SKM-1 treated with dmso at 0.1 percent for 144 hours (cell line): ENCODE results near the gene TLR1.
"Not testable (repeated sequence)": the region's sequence is repeated elsewhere in the genome, so short reads cannot be mapped to it uniquely, and the experiment has no call there.

Experiments used
- DNase-seq: peaks from one replicate; lab custom pipeline; 2025; ENCODE audit not compliant: unreplicated experiment; lab: John Stamatoyannopoulos, UW

TLR1 gene

DNA sequence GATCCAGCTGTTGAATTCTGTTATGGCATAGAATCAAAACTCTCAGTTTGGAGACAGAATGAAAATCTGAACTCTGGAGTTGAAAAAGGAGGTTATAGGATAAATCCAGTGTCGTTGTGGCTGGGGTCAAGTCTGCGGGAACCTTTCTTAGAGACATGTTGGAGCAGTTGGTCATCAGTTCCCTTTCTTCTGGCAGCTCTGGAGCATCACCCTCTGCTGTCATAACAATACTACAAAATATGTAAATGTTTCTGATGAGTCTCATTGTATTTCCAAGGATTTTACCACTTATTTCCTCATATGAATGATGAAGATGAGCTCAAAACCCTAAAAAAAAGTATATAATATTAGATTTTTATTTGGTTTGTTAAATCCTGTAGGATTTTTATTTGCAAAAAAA lies 29.3 kb downstream of the TLR1 start:
- no peak for DNase-seq

DNA sequence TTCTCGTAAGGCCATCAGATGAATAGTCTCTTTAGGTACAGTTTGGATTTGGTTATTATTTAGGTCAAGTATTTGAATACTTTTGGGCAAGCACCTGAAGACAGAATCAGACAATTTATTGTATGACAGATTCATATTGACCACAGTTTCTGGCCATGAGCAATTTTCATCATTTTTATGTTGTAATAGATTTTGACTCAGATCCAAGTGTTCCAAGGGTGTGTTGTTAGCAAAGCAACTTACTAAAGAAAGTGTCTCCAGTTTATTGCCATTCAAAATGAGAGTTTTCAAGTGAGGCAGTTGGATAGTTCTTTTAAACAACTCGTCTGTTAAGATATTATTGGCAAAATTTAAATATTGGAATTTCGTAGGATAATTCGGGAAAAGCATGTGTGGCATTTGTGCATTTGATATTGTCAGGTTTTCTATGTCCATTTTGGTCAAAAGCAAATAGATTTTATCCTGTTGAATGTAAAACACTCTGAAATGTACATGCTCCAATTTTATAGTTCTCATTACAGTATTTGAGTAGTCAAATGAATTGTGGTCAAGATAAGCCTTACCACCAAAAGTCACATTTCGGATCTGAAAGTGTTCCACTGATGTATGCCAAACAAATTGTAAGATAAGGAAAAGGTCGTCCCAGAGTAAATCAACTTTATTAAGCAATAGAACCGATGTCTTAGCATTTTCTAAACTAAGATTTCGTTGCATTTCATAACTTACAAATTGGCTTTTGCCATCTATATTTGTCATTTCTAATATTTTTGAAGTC lies 30.2 kb downstream of the TLR1 start:
- no peak for DNase-seq

DNA sequence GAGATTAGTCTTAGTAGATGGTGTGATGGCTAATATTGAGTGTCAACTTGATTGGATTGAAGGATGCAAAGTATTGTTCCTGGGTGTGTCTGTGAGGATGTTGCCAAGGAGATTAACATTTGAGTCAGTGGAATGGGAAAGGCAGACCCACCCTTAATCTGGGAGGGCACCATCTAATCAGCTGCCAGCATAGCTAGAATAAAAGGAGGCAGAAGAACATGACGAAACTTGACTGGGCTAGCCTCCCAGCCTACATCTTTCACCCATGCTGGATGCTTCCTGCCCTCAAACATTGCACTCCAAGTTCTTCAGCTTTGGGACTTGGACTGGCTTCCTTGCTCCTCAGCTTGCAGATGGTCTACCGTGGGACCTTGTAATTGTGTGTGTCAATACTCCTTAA lies 34.3 kb downstream of the TLR1 start:
- not testable (repeated sequence) for DNase-seq

DNA sequence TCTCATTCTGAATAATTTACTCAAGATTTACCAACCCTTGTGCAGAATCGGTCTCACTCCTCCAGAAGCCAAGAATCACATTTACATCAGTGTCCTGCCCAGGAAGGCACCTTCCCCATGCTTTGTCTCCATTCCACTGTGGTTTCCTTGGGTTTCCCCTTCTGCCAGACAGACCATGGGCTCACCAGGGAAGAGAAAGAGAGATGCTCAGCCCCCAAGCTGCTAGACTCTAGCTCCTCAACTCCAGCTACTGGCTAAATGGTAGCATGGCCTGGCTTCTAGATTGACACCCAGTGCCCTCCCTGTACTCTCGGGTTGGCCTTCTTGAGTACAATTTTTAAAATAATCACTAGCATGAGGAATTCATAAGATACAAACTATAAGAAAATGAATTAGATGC lies 34.7 kb downstream of the TLR1 start:
- DNase-seq = no peak

DNA sequence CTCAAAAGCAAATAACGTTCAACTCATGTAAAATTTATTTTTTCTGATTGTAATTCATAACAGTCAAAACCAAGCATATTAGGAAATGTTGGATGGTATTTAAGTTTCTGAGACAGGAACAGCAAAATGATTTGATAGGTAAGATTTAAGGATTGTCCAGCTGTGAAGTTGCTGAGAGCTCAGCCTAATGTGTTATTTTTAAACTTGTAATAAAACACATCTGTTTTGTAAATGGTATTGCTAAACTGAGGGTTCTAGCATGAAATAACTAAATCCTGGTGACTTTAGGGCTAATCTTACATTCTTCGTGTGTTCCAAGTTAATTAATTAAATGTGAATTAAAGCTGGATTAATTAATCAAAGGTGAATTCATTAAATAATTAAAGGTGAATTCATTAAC lies 35.1 kb downstream of the TLR1 start:
- DNase-seq = no peak

DNA sequence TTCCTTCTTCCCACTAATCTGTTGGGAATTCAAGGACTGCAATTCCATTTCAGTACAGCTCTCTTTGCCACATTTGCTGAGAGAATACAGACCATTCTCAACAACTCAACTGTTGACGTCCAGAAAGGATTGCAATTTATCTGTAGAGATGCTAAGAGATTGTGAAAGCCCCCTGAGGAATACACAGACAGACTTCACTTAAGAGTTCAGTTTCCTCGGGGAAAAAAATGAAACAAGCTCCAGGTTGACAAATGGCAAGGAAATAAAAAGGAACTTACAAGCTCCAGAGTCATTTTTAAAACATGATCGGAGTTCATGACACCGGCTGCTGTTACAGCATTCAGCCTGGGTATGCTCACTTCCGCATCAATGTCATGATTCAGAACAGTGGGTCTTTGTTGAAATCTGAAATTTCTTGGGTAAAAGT lies 35.6 kb downstream of the TLR1 start:
- no peak for DNase-seq

DNA sequence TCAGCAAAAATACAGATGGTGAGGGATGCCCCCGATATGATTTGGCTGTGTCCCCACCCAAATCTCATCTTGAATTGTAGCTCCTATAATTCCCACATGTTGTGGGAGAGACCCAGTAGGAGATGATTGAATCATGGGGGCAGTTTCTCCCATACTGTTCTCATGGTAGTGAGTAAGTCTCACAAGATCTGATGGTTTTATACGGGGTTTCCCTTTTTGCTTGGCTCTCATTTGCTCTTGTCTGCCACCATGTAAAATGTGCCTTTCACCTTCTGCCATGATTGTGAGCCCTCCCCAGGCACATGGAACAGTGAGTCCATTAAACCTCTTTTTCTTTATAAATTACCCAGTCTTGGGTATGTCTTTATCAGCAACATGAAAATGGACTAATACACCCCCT lies 37.7 kb downstream of the TLR1 start:
- not testable (repeated sequence) for DNase-seq

DNA sequence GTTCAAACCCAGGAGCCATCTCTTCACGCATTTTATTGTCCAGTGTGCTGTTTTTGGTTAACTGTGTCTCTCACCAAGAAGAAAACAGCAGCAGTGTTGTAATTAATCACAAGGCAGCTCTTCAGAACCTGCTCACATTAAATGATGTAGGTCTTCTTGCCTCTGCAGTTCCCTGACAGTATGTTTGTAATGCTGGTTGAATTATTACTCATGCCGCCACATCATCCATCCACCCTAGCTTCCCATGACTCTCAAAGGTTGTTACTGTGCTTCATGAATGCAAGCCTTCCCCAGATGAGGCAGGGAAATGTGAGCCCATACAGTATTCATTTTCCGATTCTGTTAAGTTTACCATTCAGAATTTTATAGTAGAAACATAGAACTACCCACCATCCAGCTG lies 39.2 kb downstream of the TLR1 start:
- DNase-seq = no peak

DNA sequence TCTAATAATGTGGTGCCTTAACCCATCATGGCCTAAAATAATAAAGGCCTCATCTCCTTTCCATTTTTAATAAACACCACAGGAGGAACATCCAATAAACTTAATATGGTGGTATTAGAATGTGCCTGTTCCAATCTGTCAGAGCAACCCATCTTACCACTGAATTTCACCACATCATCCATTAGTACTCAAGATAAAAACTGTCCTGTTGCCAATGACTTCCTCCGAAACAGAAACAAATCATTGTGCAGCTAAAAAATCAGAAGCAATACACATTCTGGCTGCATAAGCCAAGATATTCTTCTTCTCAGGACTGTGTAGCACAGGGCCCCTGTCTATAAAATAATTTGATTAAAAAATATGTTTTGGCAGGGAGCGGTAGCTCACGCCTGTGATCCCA lies 40.3 kb downstream of the TLR1 start:
- DNase-seq = no peak

DNA sequence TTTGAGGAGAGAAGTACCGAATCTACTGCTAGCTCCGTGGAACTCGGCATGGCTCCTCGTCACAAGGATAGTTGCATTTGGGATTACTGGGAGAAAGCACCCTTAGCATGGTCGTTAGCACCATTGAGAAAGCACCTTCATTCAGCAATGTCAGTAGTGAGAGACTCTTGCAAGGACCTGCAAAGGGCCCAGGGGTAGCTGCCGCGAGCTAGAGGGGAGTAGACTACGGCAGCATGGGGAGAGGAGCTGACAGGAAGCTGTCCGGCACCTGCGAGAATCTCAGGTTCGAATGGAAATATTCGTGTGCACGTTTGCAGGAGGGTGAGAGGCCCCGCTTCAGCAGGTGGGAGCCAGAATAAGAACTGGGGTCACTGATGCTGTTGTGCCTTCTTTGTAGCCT lies 42.0 kb downstream of the TLR1 start:
- DNase-seq = no peak

DNA sequence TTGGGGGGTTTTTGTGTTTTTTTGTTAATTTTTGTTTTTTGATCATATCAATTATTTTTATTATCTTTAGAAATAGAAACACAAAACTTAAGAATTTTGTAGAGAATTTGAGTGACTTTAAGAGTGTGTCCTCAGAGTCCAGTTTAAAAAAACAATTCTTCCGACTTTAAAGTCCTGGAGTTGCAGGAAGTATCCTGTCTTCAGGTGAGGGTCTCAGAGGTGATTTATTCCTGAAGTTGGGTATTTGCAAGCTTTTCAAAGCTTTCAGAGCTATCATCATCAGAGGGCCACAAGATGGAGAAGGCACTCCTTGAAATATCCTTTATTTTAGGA lies 44.8 kb downstream of the TLR1 start:
- no peak for DNase-seq

DNA sequence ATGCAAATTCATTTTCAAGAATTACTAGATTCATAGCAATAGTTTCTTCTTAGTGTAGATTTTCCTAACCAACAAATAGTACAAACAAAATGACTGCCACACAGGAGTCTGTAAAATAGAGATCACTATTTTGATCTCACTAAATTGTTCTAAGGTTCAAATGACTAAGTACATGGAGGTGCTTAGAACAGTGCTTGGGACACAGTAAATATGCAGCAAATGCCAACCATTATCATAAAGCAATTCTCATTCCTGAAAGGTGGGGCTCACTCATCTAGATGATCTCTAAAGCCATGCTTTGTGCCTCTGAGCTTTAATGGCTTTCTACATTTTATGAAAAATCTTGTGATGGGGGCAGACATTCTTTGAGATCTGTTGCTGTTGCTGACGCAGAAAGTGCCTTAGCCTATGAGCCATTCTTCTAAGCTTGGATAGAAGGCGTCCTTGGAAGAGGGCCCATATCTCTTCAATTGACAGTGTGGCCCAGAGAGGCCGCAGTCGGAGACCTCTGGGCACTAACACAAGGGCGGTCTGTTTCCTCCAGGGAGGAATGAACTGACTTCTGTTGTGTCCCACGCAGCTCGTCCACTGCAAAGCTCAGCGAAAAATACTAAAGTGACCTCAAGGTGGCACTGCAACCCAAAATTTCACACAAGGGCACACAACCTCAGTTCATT lies 45.3 kb downstream of the TLR1 start:
- peak; percentile 35 for DNase-seq

DNA sequence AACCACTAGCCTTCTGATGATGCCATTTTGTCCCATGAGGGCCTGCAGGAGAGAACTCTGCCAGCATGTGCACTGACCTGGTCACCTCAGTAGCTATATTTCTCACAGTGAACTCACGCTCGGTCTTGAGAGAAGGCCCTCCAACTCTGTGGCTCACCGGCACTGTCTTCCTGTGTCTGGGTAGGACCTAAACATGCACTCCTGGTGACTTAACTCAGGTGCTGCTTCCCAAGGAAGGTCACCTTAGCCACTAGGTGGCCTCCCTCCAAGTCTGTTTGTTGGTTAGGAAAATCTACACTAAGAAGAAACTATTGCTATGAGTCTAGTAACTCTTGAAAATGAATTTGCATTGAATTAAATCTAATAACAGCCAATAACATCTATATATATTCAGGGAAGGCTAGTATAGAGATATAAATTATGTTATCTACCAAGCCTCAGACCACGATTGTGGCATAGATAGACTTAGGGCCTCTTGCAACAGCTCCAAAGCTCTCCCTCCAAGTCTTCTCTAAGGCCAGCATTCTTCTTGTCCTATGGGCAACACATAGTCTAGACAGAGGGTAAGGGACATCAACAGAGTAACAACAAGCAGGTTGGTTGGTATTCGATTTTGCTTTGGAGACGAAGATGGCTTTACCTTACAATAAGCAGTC lies 46.5 kb downstream of the TLR1 start:
- no peak for DNase-seq

DNA sequence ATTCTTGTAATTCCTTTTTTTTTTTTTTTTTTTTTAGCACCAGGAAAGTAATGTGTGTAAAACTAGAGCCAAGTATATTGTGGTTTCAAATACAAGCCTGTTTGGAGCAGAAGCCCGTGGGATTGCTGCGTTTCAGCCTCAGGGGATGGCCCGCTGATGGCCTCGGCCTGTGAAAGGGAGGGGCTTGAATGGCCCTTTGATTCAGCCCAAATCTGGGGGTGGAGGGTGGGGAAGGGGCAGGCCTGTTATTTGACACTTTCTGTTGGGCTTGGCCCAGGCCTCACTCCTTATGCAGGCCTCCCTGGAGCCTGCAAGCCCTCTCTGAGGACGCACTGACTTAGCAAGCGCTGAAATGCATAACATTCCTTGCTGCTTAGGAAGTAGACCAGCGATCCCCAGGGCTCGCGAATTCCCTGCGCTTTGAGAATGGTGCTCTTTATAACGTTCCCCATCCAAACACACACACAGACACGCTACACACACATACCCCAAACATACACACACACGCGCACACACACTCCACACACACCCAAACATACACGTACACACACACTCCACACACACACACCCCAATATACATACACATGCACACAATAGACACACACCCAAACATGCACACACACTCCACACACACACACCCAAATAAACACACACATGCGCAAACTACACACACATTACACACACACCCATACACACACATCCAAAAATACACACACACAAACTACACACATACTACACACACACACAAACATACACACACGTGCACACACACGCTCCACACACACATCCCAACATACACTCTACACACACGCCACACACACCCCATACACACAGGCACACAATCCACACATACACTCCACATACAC lies 51.4 kb downstream of the TLR1 start:
- DNase-seq = no peak

DNA sequence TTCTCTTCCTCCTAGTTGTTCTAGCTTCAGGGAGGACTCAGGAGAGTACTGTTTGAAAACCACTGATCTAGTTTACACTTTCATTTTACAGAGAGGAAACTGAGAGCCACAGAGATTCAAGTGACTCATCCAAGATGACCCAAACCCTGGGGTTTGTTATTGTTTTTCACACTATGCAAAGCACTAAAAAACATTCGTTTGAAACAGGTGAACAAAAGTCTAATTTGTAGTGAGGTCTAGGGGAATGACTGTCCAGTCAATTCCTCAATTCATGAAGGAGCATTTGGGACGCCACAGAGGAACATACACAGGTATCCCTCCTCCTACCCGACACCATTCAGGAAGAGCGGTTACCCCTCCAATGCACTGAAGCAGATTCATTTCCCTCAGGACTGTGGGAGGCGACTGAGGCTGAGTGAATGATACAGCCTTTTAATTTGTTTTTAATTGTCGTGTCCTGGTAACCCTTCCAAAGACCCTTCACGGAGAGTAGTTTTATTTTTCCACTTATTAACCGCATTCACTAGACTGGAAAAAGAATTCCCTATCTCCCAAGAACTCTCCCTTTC lies 52.1 kb downstream of the TLR1 start:
- DNase-seq = no peak

DNA sequence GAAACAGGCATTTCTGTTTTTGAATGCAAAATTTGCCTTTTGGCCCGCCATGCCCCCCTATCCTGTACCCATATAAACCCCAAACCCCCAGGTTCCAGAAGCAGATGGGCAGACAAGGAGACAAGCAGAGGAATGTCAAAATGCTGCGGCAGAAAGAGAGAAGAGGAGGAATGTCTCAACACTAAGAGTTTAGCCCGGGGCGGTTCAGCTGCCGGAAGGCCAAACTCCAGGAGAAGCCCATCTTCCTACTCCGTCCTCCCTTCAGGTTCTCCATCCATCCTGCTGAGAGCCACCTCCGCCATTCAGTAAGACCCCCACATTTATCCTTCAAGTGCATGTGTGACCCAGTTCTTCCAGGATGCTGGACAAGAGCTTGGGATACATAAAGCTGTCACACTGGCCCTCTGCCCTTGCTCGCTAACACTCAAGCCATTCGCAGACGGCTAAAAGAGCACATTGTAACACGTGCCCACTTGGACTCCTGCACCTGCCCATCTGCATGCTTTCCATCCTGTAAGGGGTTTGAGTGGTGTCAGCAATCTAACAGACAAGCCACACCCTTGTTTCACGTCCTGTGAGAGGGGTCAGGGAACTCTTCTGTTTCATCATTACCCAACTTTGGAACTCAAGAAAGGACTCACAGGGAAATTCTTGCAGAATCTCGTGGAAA lies 53.1 kb downstream of the TLR1 start:
- DNase-seq = no peak

DNA sequence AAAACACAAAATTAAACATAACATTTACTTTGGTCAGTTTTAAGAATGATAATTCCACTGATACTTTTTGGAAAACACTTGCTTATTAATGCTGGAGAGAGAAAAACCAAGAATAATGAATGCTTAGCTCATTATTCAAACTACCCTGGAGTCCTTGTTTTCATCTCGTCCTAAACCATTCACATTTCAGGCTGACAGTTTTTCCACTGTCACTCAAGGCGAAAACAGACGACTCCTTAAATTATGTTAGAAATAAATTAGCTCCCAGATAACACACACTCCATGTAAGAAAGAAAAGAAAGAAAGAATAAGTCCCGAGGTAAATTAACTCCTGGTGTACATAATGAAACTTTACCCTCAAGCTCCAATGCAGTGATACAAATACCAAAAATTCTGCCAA lies 55.3 kb downstream of the TLR1 start:
- no peak for DNase-seq

DNA sequence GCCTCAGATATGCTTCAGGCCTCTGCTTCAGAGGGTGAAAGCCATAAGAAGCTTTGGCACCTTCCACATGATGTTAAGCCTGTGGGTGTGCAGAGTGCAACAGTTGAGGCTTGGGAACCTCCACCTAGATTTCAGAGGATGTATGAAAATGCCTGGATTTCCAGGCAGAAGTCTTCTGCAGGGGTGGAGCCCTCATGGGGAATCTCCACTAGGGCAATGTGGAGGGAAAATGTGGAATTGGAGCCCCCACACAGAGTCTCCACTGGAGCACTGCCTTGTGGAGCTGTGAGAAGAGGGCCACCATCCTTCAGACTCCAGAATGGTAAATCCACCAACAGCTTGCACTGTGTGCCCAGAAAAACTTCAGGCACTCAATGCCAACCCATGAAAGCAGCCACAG lies 57.0 kb downstream of the TLR1 start:
- DNase-seq = no peak
